H1 (cell line): ENCODE data around the gene KLHL26.

Experiments used
- MAFK ChIP-seq: IDR thresholded peaks from 2 replicates; pipeline ENCODE4 v1.6.1; 2012; ENCODE audit warnings: low read depth, mild to moderate bottlenecking, improper control_type of control experiment, low read length
- POLR2A ChIP-seq, 2 experiments: IDR thresholded peaks; 1 replicate in 1 of 2; 2 replicates in 1 of 2; pipeline ENCODE4 v1.6.1; 2011; ENCODE audit warnings: low read depth in 2 of 2, low read length in 2 of 2, mild to moderate bottlenecking in 2 of 2; ENCODE audit errors: control extremely low read depth in 1 of 2
- SP1 ChIP-seq: IDR thresholded peaks from 2 replicates; pipeline ENCODE4 v1.6.1; 2011; ENCODE audit warnings: low read depth, low read length
- TF ChIP-seq, protein P1 (sequence below), 3 experiments: IDR thresholded peaks; 1 replicate in 2 of 3; 2 replicates in 1 of 3; pipeline versions ENCODE4 v1.5.1 to v1.6.1; 2011; ENCODE audit warnings: low read length in 3 of 3, mild to moderate bottlenecking in 3 of 3, inconsistent platforms in 2 of 3, low read depth in 1 of 3, moderate library complexity in 1 of 3; ENCODE audit not compliant: insufficient read depth in 1 of 3; ENCODE audit errors: control extremely low read depth in 1 of 3

DNA sequence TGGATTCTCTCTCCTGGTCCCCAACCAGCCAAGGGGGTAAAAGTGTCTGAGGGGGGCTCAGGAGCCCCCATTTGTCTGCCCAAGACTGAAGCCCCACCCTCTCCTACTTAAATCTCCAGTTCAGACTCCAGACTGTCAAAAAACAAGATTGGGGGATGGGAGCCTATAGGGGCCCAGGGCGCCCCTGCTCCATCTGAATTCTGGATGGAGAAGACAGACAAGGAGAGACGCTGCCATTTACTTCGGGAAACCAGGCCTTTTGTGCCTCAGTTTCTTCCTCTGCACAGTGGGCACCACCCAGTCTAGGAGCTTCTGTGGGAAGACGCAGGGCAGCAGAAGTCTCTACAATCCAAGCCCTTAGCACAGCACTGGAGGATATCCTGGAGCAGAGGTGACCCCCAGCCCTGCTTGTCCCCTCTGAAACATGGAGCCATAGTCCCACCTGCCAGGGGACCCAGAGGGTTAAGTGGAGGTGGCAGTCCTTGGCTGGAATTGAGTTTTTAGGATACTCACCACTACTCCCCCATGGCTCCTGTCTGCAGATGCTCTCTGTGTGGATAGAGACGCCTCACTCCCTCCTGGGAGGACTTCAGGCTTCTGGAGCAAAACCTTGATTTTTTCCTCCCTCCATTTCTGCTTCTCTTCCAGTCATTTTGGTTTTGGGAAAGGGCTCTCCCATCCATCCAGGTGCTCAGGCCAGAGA is 28.6 kb upstream of the KLHL26 start:
- TF ChIP-seq SP1 = no peak
- TF ChIP-seq POLR2A (IDR thresholded peaks at IDR 0.05; ENCODE audit: control extremely low read depth in 1 of 2, low read depth in 2 of 2, low read length in 2 of 2) = no peak
- TF ChIP-seq, protein P1, sequence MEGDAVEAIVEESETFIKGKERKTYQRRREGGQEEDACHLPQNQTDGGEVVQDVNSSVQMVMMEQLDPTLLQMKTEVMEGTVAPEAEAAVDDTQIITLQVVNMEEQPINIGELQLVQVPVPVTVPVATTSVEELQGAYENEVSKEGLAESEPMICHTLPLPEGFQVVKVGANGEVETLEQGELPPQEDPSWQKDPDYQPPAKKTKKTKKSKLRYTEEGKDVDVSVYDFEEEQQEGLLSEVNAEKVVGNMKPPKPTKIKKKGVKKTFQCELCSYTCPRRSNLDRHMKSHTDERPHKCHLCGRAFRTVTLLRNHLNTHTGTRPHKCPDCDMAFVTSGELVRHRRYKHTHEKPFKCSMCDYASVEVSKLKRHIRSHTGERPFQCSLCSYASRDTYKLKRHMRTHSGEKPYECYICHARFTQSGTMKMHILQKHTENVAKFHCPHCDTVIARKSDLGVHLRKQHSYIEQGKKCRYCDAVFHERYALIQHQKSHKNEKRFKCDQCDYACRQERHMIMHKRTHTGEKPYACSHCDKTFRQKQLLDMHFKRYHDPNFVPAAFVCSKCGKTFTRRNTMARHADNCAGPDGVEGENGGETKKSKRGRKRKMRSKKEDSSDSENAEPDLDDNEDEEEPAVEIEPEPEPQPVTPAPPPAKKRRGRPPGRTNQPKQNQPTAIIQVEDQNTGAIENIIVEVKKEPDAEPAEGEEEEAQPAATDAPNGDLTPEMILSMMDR (IDR thresholded peaks at IDR 0.05; ENCODE audit: control extremely low read depth in 1 of 3, insufficient read depth in 1 of 3, low read depth in 1 of 3, low read length in 3 of 3) = no peak
- no peak for TF ChIP-seq MAFK
